ENCODE results near the gene ZNF672. TPM values are rescaled to one million over a fixed set of nuclear protein-coding genes. Genes with fewer than 3 reads are reported as not detected.

ZNF672 gene
- polyA plus RNA-seq, 1 of the 3 experiments (the other 2 are of a cell fraction) = 14.2 TPM

- no peak for TF ChIP-seq GABPA (IDR thresholded peaks at IDR 0.05; ENCODE audit: low read depth)
- no peak for TF ChIP-seq MXI1 (IDR thresholded peaks at IDR 0.05; ENCODE audit: low read depth, low read length)
- no peak for TF ChIP-seq FOXJ3 (CRISPR knock-in tag; IDR thresholded peaks at IDR 0.05)
- no peak for TF ChIP-seq FOXM1 (IDR thresholded peaks at IDR 0.05; ENCODE audit: low read depth)
- TF ChIP-seq CTCF (IDR thresholded peaks at IDR 0.05) = no peak
- TF ChIP-seq ELF1 (IDR thresholded peaks at IDR 0.05) = no peak
- TF ChIP-seq RXRA (IDR thresholded peaks at IDR 0.05; ENCODE audit: borderline replicate concordance, low read depth) = no peak
Measured at GRCh38 chr1:248816042-248816851, 21.8 kb upstream of the ZNF672 start (continued).

GRCh38 chr1:248817065-248817464 is 21.0 kb upstream of the ZNF672 start:
- H3K36me3 ChIP-seq (replicated peaks in 1 of 2; ENCODE audit: control insufficient read depth in 1 of 2, insufficient read depth in 2 of 2, low read length in 1 of 2) = peaks cover 21 to 66% of the 10 kb centered on the region in 2 experiments

More at GRCh38 chr1:248817065-248817464, 21.0 kb upstream of the ZNF672 start:
- H3K9me2 ChIP-seq = no peaks in the 10 kb centered on the region
- CTCF ChIA-PET = no interaction called here
- H3K27ac ChIP-seq (ENCODE audit: low read depth in 2 of 2, low read length in 1 of 2) = no peak overlapping the region
- peaks cover 6% of the 10 kb centered on the region for H3F3A ChIP-seq (replicated peaks; ENCODE audit: insufficient read depth)
- TF ChIP-seq MEF2A (IDR thresholded peaks at IDR 0.05; ENCODE audit: borderline replicate concordance, low read depth) = no peak
- TF ChIP-seq USF2 (IDR thresholded peaks at IDR 0.05; ENCODE audit: borderline replicate concordance, low read depth, low read length) = no peak
- peaks cover 10 to 17% of the 10 kb centered on the region in 2 experiments; a peak in 3 of 4 replicates for H3K4me1 ChIP-seq (ENCODE audit: control insufficient read depth in 1 of 2, insufficient read depth in 2 of 2, low read depth in 1 of 2, low read length in 1 of 2)
- H3K9me3 ChIP-seq = no peaks in the 10 kb centered on the region
- no peak overlapping the region for H3K9ac ChIP-seq
- POLR2A ChIA-PET = no interaction called here
- peaks cover 51% of the 10 kb centered on the region for H3K79me2 ChIP-seq (ENCODE audit: insufficient read depth)
- WGBS (ENCODE audit: low lambda C conversion rate) = 87% methylated on average over 6 of the region's 6 CpGs
- no peak for DNase-seq
- H3K27me3 ChIP-seq (ENCODE audit: insufficient read depth) = no peaks in the 10 kb centered on the region
- H2AFZ ChIP-seq (ENCODE audit: low read depth) = no peak overlapping the region
- no peak overlapping the region for H3K4me2 ChIP-seq
- H4K20me1 ChIP-seq (ENCODE audit: insufficient read depth) = peaks cover 6% of the 10 kb centered on the region; the same call in 1 of the 2 replicates
- H3K4me3 ChIP-seq (ENCODE audit: low read depth in 2 of 2, low read length in 1 of 2) = no peak overlapping the region

All from SK-N-SH (cell line).